Smooth muscle cell (in vitro differentiated cells): ENCODE measurements around the gene ZNF581. TPM values are rescaled to one million over a fixed set of nuclear protein-coding genes. Genes with fewer than 3 reads are reported as not detected.

Source experiments
- DNase-seq: peaks from one replicate; lab custom pipeline; 2025; ENCODE audit not compliant: unreplicated experiment; lab: John Stamatoyannopoulos, UW
- H2AFZ ChIP-seq: fragments of 200-600 bp; sonication (generic); 2 replicates; pipeline ENCODE4 v1.6.0; 2016; ENCODE audit warnings: antibody characterized with exemption, low read depth, mild to moderate bottlenecking
- H3F3A ChIP-seq: fragments of 200-600 bp; sonication (generic); 2 replicates; pipeline ENCODE4 v1.6.0; 2017; ENCODE audit warnings: antibody characterized with exemption, low read depth
- H3K27ac ChIP-seq: fragments of 200-600 bp; sonication (generic); 2 replicates; pipeline ENCODE4 v1.5.1; 2016; ENCODE audit warnings: low read depth, mild to moderate bottlenecking
- H3K27me3 ChIP-seq: fragments of 200-600 bp; sonication (generic); 2 replicates; pipeline ENCODE4 v1.6.1; 2016; ENCODE audit warnings: low read depth, mild to moderate bottlenecking
- H3K36me3 ChIP-seq: fragments of 200-600 bp; sonication (generic); 2 replicates; pipeline ENCODE4 v1.5.1; 2016; ENCODE audit warnings: low read depth
- H3K4me1 ChIP-seq: fragments of 200-600 bp; sonication (generic); 2 replicates; pipeline ENCODE4 v1.5.1; 2016; ENCODE audit warnings: low read depth
- H3K4me2 ChIP-seq: fragments of 200-600 bp; sonication (generic); 2 replicates; pipeline ENCODE4 v1.6.0; 2016; ENCODE audit warnings: mild to moderate bottlenecking
- H3K4me3 ChIP-seq: fragments of 200-600 bp; sonication (generic); 2 replicates; pipeline ENCODE4 v1.5.1; 2016; ENCODE audit warnings: mild to moderate bottlenecking
- H3K79me2 ChIP-seq: fragments of 200-600 bp; sonication (generic); 2 replicates; pipeline ENCODE4 v1.6.0; 2016; ENCODE audit warnings: low read depth, mild to moderate bottlenecking
- H3K9ac ChIP-seq: fragments of 200-600 bp; sonication (generic); 2 replicates; pipeline ENCODE4 v1.6.0; 2016; ENCODE audit warnings: low read depth
- H3K9me3 ChIP-seq: fragments of 200-600 bp; sonication (generic); replicated peaks from 2 replicates; pipeline ENCODE4 v1.5.1; 2016; ENCODE audit warnings: low read depth
- H4K20me1 ChIP-seq: fragments of 200-600 bp; sonication (generic); 2 replicates; pipeline ENCODE4 v1.6.0; 2016; ENCODE audit warnings: low read depth
- CTCF ChIP-seq: fragments of 200-600 bp; sonication (generic); IDR thresholded peaks from 2 replicates; pipeline ENCODE4 v1.5.1; 2017; ENCODE audit warnings: borderline replicate concordance, mild to moderate bottlenecking, antibody characterized with exemption; ENCODE audit not compliant: insufficient read depth, poor library complexity, severe bottlenecking
- WGBS: methylation state at CpG from one replicate; pipeline ENCODE4 v1.1.7; 2016; ENCODE audit warnings: low lambda C conversion rate; 5-methylcytosine and 5-hydroxymethylcytosine counted together
- polyA plus RNA-seq: library from polyadenylated mRNA; unstranded; fragments of >200 nt; fragmentation: Nextera tagmentation; extraction: Ambion mirVana; gene quantifications from 2 replicates; pipeline ENCODE4 v1.2.1, GENCODE V29; 2016
- total RNA-seq: library from RNA; depleted of rRNA; stranded (reverse); fragments of >200 nt; gene quantifications from 2 replicates; pipeline ENCODE4 v1.2.3, GENCODE V29; 2014

Gene ZNF581
- total and polyA plus RNA-seq, 2 experiments from 2014 or later, result 10.0 to 21.4 TPM

GRCh38 chr19:55654323-55654867 is 10.9 kb downstream of the ZNF581 start:
- Histone ChIP-seq H3K9me3 (no peaks in the 10 kb centered on the region), H2AFZ (peak overlapping the region; percentile 67), H3F3A (no peaks in the 10 kb centered on the region), H3K36me3 (no peaks in the 10 kb centered on the region), H3K4me1 (peaks cover 23% of the 10 kb centered on the region), H3K4me2 (peak overlapping the region; percentile 98), H3K27ac (peak overlapping the region; percentile 97), H3K4me3 (peak overlapping the region; percentile 86), H3K27me3 (no peaks in the 10 kb centered on the region), H3K9ac (peak overlapping the region; percentile 99), H3K79me2 (peaks cover 42% of the 10 kb centered on the region), H4K20me1 (peaks cover 40% of the 10 kb centered on the region)
- no peak for TF ChIP-seq CTCF
- 1% methylated on average over 52 of the region's 52 CpGs for WGBS
- peak; percentile 98 for DNase-seq

GRCh38 chr19:55654868-55655647 is 11.6 kb downstream of the ZNF581 start, which contains the start of gene U2AF2:
U2AF2 (plus strand) TSS chr19:55655035; CDS start chr19:55655105, 70 bp downstream.
- no peaks in the 10 kb centered on the region for H3F3A ChIP-seq
- peak within 1 kb of the TSS; percentile 67 for H2AFZ ChIP-seq
- H3K36me3 ChIP-seq, result no peaks in the 10 kb centered on the region
- DNase-seq, result peak; percentile 93
- under 1% methylated on average over 63 of the region's 95 CpGs for WGBS
- H3K79me2 ChIP-seq, result peaks cover 49% of the 10 kb centered on the region
- TF ChIP-seq CTCF, result no peak
- peak within 1 kb of the TSS; percentile 99 for H3K9ac ChIP-seq
- H3K4me3 ChIP-seq, result peak within 1 kb of the TSS; percentile 86
- no peaks in the 10 kb centered on the region for H3K27me3 ChIP-seq
- H3K4me2 ChIP-seq, result peak within 1 kb of the TSS; percentile 98
- H3K9me3 ChIP-seq, result no peaks in the 10 kb centered on the region
- H3K27ac ChIP-seq, result peak within 1 kb of the TSS; percentile 97
- peaks cover 46% of the 10 kb centered on the region for H4K20me1 ChIP-seq
- H3K4me1 ChIP-seq, result peaks cover 23% of the 10 kb centered on the region

DNA sequence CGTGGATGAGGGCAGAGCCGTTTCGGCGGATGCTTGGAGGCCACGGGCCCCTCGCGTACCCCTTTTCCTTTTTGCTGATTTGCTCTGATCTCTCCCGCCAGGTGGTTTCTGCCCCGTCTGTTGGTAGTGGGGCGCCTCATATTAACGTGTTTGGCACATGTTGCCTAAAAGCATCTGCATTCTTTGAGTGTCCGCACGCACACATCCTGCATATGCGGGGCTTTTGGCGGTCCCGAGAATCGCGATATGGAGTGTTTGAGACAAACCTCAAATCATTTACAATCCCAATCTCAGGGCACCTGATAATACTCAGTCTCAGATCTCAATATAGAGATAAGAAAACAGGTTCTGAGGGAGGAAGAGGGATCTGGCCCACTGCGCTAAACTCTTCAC is 12.2 kb downstream of the ZNF581 start:
- Histone ChIP-seq H3K27ac (peak overlapping the region; percentile 97), H3K9ac (peak overlapping the region; percentile 99), H3K79me2 (peaks cover 55% of the 10 kb centered on the region), H3K9me3 (no peaks in the 10 kb centered on the region), H3K4me3 (peak overlapping the region; percentile 86), H3K4me2 (peak overlapping the region; percentile 98), H4K20me1 (peaks cover 52% of the 10 kb centered on the region), H3K4me1 (peaks cover 23% of the 10 kb centered on the region), H3F3A (no peaks in the 10 kb centered on the region), H2AFZ (no peak overlapping the region), H3K36me3 (no peaks in the 10 kb centered on the region), H3K27me3 (no peaks in the 10 kb centered on the region)
- no peak for TF ChIP-seq CTCF
- WGBS, result 1% methylated on average over 19 of the region's 19 CpGs
- DNase-seq, result no peak

- H3K9ac ChIP-seq, result peak overlapping the region; percentile 99
- peak overlapping the region; percentile 98 for H3K4me2 ChIP-seq
- H2AFZ ChIP-seq, result no peak overlapping the region
- peak overlapping the region; percentile 97 for H3K27ac ChIP-seq
- no peak for DNase-seq
- peak overlapping the region; percentile 86 for H3K4me3 ChIP-seq
- no peak for TF ChIP-seq CTCF
- H3K4me1 ChIP-seq, result peaks cover 23% of the 10 kb centered on the region
- no peaks in the 10 kb centered on the region for H3K27me3 ChIP-seq
- 75% methylated on average over 7 of the region's 7 CpGs for WGBS
- H3K9me3 ChIP-seq, result no peaks in the 10 kb centered on the region
- H3K79me2 ChIP-seq, result peaks cover 62% of the 10 kb centered on the region
- H3K36me3 ChIP-seq, result no peaks in the 10 kb centered on the region
- no peaks in the 10 kb centered on the region for H3F3A ChIP-seq
- H4K20me1 ChIP-seq, result peaks cover 59% of the 10 kb centered on the region
Measured at GRCh38 chr19:55656552-55656951, 13.1 kb downstream of the ZNF581 start.
